ENCODE results near the gene CDKL2. TPM values are rescaled to one million over a fixed set of nuclear protein-coding genes. Genes with fewer than 3 reads are reported as not detected.

The CDKL2 gene
- total and polyA plus RNA-seq, 2 donors (not counting 1 experiment from before 2014, with no cell fraction given), result 0.81 TPM; not detected in 1

GRCh38 chr4:75593393-75593792, 36.9 kb downstream of the CDKL2 start:
- H3K4me3 Mint-ChIP-seq, result no peak overlapping the region
- CTCF ChIA-PET, result no interaction called here

GRCh38 chr4:75584067-75584466, 46.3 kb downstream of the CDKL2 start:
- no peaks in the 10 kb centered on the region for H3K36me3 ChIP-seq (replicated peaks in 1 of 2; ENCODE audit: control extremely low read depth in 1 of 2, control insufficient read depth in 1 of 2, extremely low read depth in 1 of 2, insufficient read depth in 2 of 2, low read length in 1 of 2)
- POLR2A ChIA-PET, result no interaction called here
- no peaks in the 10 kb centered on the region for H4K20me1 ChIP-seq (ENCODE audit: control insufficient read depth, insufficient read depth, low read length, poor library complexity, severe bottlenecking)
- intact Hi-C loops (cut with micrococcal nuclease), result no loop called here
- H3K27ac ChIP-seq (ENCODE audit: low read length in 2 of 2), result no peak overlapping the region
- CTCF ChIA-PET, result interaction anchor here (0.9 to 1.6 kb wide), 2 partner anchors 124 to 264 kb away, joined by 3 to 6 read pairs; no protein-coding TSS in a partner anchor
- no peak overlapping the region for H3K27ac Mint-ChIP-seq
- H3K4me1 Mint-ChIP-seq, result no peaks in the 10 kb centered on the region
- H3K27me3 Mint-ChIP-seq, result peaks cover 37% of the 10 kb centered on the region
- no peaks in the 10 kb centered on the region for H3K4me1 ChIP-seq (ENCODE audit: control insufficient read depth in 2 of 2, insufficient read depth in 2 of 2, low read length in 2 of 2)
- H3K4me3 Mint-ChIP-seq, result no peak overlapping the region
- no peak for TF ChIP-seq EZH2 (IDR thresholded peaks at IDR 0.05; ENCODE audit: borderline replicate concordance, insufficient read depth, low read depth, low read length, poor library complexity, severe bottlenecking)
- no peak for TF ChIP-seq CTCF (IDR thresholded peaks at IDR 0.05)
- no peak overlapping the region for H3K4me3 ChIP-seq (ENCODE audit: control extremely low read depth in 1 of 5, extremely low read depth in 1 of 5, insufficient read depth in 1 of 5, low read depth in 2 of 5, low read length in 4 of 5)
- peaks cover 0 to 9% (median 0%) of the 10 kb centered on the region in 3 donors for H3K9me3 ChIP-seq (ENCODE audit: control extremely low read depth in 1 of 3, control insufficient read depth in 2 of 3, insufficient read depth in 1 of 3, low read length in 2 of 3)
- ATAC-seq (ENCODE audit: low read depth) (no peak), DNase-seq (no peak)
- no peak overlapping the region for H2AFZ ChIP-seq (ENCODE audit: insufficient read depth, low read depth, low read length, poor library complexity, severe bottlenecking)
- H3K79me2 ChIP-seq (ENCODE audit: control insufficient read depth, insufficient read depth, low read length), result no peaks in the 10 kb centered on the region
- no peak overlapping the region for H3K9ac ChIP-seq (ENCODE audit: low read length)
- no peak overlapping the region for H3K4me2 ChIP-seq (replicated peaks; ENCODE audit: low read depth, low read length, poor library complexity, severe bottlenecking)
- H3K9me3 Mint-ChIP-seq (ENCODE audit: insufficient read depth), result no peaks in the 10 kb centered on the region
- peaks cover 0 to 4% (median 2%) of the 10 kb centered on the region in 4 experiments for H3K27me3 ChIP-seq (replicated peaks in 1 of 4; ENCODE audit: control extremely low read depth in 1 of 4, control insufficient read depth in 3 of 4, insufficient read depth in 4 of 4, low read length in 3 of 4)
- WGBS (ENCODE audit: insufficient coverage), result 100% methylated on average over 2 of the region's 2 CpGs

More at GRCh38 chr4:75593393-75593792, 36.9 kb downstream of the CDKL2 start:
- Histone ChIP-seq H3K27me3 (replicated peaks in 1 of 4; ENCODE audit: control extremely low read depth in 1 of 4, control insufficient read depth in 3 of 4, insufficient read depth in 4 of 4, low read length in 3 of 4) (no peaks in the 10 kb centered on the region), H3K9me3 (ENCODE audit: control extremely low read depth in 1 of 3, control insufficient read depth in 2 of 3, insufficient read depth in 1 of 3, low read length in 2 of 3) (no peaks in the 10 kb centered on the region), H3K9ac (ENCODE audit: low read length) (no peak overlapping the region), H3K27ac (ENCODE audit: low read length in 2 of 2) (no peak overlapping the region), H3K4me2 (replicated peaks; ENCODE audit: low read depth, low read length, poor library complexity, severe bottlenecking) (no peak overlapping the region), H3K79me2 (ENCODE audit: control insufficient read depth, insufficient read depth, low read length) (no peaks in the 10 kb centered on the region), H3K4me3 (ENCODE audit: control extremely low read depth in 1 of 5, extremely low read depth in 1 of 5, insufficient read depth in 1 of 5, low read depth in 2 of 5, low read length in 4 of 5) (no peak overlapping the region), H3K36me3 (replicated peaks in 1 of 2; ENCODE audit: control extremely low read depth in 1 of 2, control insufficient read depth in 1 of 2, extremely low read depth in 1 of 2, insufficient read depth in 2 of 2, low read length in 1 of 2) (no peaks in the 10 kb centered on the region), H3K4me1 (ENCODE audit: control insufficient read depth in 2 of 2, insufficient read depth in 2 of 2, low read length in 2 of 2) (no peaks in the 10 kb centered on the region), H4K20me1 (ENCODE audit: control insufficient read depth, insufficient read depth, low read length, poor library complexity, severe bottlenecking) (no peaks in the 10 kb centered on the region), H2AFZ (ENCODE audit: insufficient read depth, low read depth, low read length, poor library complexity, severe bottlenecking) (no peak overlapping the region)
- TF ChIP-seq EZH2 (IDR thresholded peaks at IDR 0.05; ENCODE audit: borderline replicate concordance, insufficient read depth, low read depth, low read length, poor library complexity, severe bottlenecking), result no peak
- no peak for TF ChIP-seq CTCF (IDR thresholded peaks at IDR 0.05)
- intact Hi-C loops (cut with micrococcal nuclease), result no loop called here
- no peaks in the 10 kb centered on the region for H3K9me3 Mint-ChIP-seq (ENCODE audit: insufficient read depth)
- H3K27me3 Mint-ChIP-seq, result no peaks in the 10 kb centered on the region
- POLR2A ChIA-PET, result no interaction called here
- WGBS (ENCODE audit: insufficient coverage), result no CpG with 5 or more reads among the region's 1 CpG
- DNase-seq (no peak), ATAC-seq (ENCODE audit: low read depth) (no peak)
- H3K4me1 Mint-ChIP-seq, result no peaks in the 10 kb centered on the region
- H3K27ac Mint-ChIP-seq, result no peak overlapping the region

Data from B cell (primary cell).